Gastroesophageal sphincter (tissue), 3 donors: Measurements from ENCODE around the gene GP2.

Experiments
- POLR2A ChIP-seq, 2 donors: fragments of 450-650 bp; IDR thresholded peaks; one replicate each; pipeline ENCODE4 v1.6.1; 2017; ENCODE audit warnings: antibody characterized with exemption in 2 of 2, mild to moderate bottlenecking in 2 of 2, moderate library complexity in 1 of 2
- TF ChIP-seq, protein P1 (sequence below), 4 experiments: fragments of 200-600 bp in 2 of 4; fragments of 450-650 bp in 2 of 4; sonication (generic) in 1 of 4; IDR thresholded peaks; one replicate each; pipeline ENCODE4 v1.5.1; 2017 to 2019; ENCODE audit warnings: antibody characterized with exemption in 4 of 4, mild to moderate bottlenecking in 2 of 4, moderate library complexity in 2 of 4

DNA sequence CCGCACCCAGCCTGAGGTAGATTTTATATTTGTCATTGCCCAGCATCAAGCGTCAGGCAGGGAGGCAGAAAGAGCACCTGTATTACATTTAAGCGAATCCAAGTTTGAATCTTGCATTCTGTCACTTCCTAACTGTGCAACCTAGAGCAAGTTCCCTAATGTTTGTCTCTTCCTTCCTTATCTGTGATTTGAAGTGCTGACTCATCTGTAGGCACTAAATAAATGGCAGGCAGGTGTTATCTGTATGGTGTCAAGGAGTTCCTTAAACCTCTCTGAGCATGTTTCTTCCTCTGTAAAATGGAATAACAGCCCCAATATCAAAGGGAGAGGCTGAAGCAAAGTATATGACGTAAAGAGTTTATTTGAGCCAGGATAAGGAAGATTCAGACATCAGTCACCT, 24.3 kb downstream of the GP2 start:
- TF ChIP-seq, protein P1, sequence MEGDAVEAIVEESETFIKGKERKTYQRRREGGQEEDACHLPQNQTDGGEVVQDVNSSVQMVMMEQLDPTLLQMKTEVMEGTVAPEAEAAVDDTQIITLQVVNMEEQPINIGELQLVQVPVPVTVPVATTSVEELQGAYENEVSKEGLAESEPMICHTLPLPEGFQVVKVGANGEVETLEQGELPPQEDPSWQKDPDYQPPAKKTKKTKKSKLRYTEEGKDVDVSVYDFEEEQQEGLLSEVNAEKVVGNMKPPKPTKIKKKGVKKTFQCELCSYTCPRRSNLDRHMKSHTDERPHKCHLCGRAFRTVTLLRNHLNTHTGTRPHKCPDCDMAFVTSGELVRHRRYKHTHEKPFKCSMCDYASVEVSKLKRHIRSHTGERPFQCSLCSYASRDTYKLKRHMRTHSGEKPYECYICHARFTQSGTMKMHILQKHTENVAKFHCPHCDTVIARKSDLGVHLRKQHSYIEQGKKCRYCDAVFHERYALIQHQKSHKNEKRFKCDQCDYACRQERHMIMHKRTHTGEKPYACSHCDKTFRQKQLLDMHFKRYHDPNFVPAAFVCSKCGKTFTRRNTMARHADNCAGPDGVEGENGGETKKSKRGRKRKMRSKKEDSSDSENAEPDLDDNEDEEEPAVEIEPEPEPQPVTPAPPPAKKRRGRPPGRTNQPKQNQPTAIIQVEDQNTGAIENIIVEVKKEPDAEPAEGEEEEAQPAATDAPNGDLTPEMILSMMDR (IDR thresholded peaks at IDR 0.05) = no peak
- TF ChIP-seq POLR2A (IDR thresholded peaks at IDR 0.05) = no peak
